ENCODE measurements around the gene GNG2. TPM values are rescaled to one million over a fixed set of nuclear protein-coding genes. Genes with fewer than 3 reads are reported as not detected.

Gene GNG2
- total and polyA plus RNA-seq, 11 donors: 3.1 to 29.2 (median 7.0) TPM

DNA sequence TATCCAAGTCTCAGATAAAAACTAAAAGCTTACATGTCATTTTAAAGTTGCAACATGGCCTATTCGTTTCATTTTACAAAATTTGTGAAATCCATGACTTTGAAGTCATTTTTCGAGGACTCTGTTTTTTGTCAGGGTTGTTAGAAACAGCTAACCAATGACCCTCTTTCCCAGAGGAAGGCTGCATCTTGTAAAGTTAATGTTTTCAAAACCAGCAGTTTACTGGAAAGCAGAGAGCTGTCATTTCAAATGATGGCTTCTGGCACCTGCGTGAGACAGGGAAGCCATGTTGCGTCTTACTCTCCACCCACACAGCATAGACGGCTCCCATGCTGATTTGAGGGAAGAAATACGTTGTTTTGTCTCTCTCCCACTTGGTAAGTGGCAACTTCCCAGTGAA, 78.8 kb downstream of the GNG2 start:
- TF ChIP-seq, protein P1, sequence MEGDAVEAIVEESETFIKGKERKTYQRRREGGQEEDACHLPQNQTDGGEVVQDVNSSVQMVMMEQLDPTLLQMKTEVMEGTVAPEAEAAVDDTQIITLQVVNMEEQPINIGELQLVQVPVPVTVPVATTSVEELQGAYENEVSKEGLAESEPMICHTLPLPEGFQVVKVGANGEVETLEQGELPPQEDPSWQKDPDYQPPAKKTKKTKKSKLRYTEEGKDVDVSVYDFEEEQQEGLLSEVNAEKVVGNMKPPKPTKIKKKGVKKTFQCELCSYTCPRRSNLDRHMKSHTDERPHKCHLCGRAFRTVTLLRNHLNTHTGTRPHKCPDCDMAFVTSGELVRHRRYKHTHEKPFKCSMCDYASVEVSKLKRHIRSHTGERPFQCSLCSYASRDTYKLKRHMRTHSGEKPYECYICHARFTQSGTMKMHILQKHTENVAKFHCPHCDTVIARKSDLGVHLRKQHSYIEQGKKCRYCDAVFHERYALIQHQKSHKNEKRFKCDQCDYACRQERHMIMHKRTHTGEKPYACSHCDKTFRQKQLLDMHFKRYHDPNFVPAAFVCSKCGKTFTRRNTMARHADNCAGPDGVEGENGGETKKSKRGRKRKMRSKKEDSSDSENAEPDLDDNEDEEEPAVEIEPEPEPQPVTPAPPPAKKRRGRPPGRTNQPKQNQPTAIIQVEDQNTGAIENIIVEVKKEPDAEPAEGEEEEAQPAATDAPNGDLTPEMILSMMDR (IDR thresholded peaks at IDR 0.05): no peak
- intact Hi-C loops (cut with DNase I): no loop called here
- Histone ChIP-seq H3K27ac (no peak overlapping the region), H3K9me3 (no peaks in the 10 kb centered on the region), H3K27me3 (no peaks in the 10 kb centered on the region), H3K4me1 (peaks cover 0 to 6% (median 0%) of the 10 kb centered on the region in 12 donors), H3K36me3 (no peaks in the 10 kb centered on the region), H3K4me3 (no peak overlapping the region)
- no peak for ATAC-seq
- WGBS, 4 donors: 77 to 88% (median 82%) methylated on average over 6 of the region's 6 CpGs
- DNase-seq: no peak

DNA sequence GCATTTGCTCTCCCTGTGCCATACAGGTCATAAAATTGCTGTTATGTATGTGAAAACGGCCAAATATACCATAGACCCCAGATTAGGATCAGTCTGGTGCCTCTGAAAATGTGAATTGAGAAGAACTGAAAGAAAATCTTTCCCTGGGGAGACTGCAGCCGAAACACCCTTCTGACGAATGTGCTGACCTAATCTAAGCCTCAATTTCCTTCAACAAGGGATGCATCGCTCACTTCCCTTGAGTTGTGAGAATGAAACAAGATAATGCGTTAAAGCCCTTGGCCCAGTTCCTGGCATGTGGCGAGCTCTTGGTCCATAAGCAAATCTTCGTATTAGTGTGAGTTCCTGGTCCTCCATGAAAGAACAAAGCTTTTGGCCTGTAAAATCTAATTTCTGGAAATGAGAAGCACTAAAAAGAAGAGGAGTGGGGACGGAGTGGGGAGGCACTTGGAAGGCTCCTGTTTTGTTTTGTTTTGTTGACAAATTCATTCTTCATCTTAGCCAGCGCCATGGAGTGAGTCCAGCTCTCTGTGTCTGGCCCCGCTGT, 79.4 kb downstream of the GNG2 start:
- TF ChIP-seq, protein P1 (IDR thresholded peaks at IDR 0.05): no peak
- no peak for TF ChIP-seq POLR2A (IDR thresholded peaks at IDR 0.05)
- ATAC-seq: no peak

DNA sequence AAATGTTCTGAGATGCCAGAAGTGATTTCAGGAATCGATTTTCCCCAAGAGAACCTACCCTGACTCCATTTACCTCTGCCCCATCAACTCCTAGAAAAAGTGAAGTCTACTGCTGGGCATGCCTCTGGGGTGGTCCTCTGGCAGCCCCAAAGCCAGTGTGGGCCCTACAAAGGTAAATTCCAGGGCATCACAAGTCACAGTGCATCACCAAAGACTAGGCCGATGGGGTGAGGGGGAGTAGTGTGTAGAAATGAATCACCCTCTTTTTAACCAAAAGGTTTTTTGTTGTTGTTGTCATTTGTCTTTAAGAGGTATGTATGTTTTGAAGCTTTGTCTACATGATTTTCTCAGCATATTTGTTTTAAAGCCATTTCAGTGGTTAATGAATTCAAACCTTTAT, 82.6 kb downstream of the GNG2 start:
- TF ChIP-seq, protein P1 (IDR thresholded peaks at IDR 0.05): no peak
- no peak for TF ChIP-seq POLR2A (IDR thresholded peaks at IDR 0.05)
- DNase-seq: no peak
- no peak overlapping the region for H3K27ac ChIP-seq
- intact Hi-C loops (cut with DNase I): no loop called here
- H3K36me3 ChIP-seq: no peaks in the 10 kb centered on the region
- ATAC-seq: no peak
- peaks cover 0 to 6% (median 0%) of the 10 kb centered on the region in 12 donors for H3K4me1 ChIP-seq
- H3K27me3 ChIP-seq: no peaks in the 10 kb centered on the region
- H3K9me3 ChIP-seq: peaks cover 0 to 8% (median 0%) of the 10 kb centered on the region in 12 donors
- 90 to 100% (median 93%) methylated on average over 2 of the region's 2 CpGs for WGBS, 4 donors
- no peak overlapping the region for H3K4me3 ChIP-seq

More for the DNA sequence above, 79.4 kb downstream of the GNG2 start:
- intact Hi-C loops (cut with DNase I): no loop called here
- Histone ChIP-seq H3K27ac (no peak overlapping the region), H3K27me3 (no peaks in the 10 kb centered on the region), H3K9me3 (peaks cover 0 to under 1% (median 0%) of the 10 kb centered on the region in 12 donors), H3K4me3 (no peak overlapping the region), H3K4me1 (peaks cover 0 to 6% (median 0%) of the 10 kb centered on the region in 12 donors), H3K36me3 (no peaks in the 10 kb centered on the region)
- DNase-seq: no peak
- WGBS, 4 donors: 78 to 89% (median 83%) methylated on average over 10 of the region's 10 CpGs

DNA sequence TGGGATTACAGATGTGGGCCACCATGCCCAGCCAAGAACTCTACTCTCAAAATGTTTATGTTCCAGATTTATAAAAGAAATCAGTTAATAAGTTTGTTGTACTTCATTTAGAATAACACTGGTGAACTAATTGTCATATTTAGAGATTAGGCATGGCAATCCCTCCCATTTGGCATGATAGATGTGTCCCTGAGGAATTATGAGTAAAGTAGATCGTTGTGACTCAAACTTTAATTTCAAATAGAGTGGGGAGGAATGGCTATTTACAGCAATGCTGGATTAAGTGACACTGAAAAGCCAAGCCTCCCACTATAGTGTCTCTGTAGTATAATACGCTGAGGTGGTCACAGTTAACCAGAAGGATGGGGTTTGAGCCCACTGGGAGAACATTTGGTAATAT, 89.6 kb downstream of the GNG2 start:
- H3K9me3 ChIP-seq: peaks cover 0 to 10% (median 0%) of the 10 kb centered on the region in 12 donors
- no peak overlapping the region for H3K4me3 ChIP-seq
- intact Hi-C loops (cut with DNase I): loop anchor here in 1 of 10 donors (10.0 kb wide), 1 partner anchor 145 kb away; no protein-coding TSS in a partner anchor
- ATAC-seq: peak in 1 of 4 donors; percentile 39
- peaks cover 0 to 41% (median 4%) of the 10 kb centered on the region in 9 donors for H3K36me3 ChIP-seq
- TF ChIP-seq, protein P1 (IDR thresholded peaks at IDR 0.05): no peak
- TF ChIP-seq POLR2A (IDR thresholded peaks at IDR 0.05): no peak
- WGBS, 4 donors: 58 to 81% (median 72%) methylated on average over 2 of the region's 2 CpGs
- no peak for DNase-seq
- peaks cover 0 to 5% (median 0%) of the 10 kb centered on the region in 12 donors for H3K4me1 ChIP-seq
- H3K27me3 ChIP-seq: no peaks in the 10 kb centered on the region
- H3K27ac ChIP-seq: no peak overlapping the region
